ENCODE data around the gene POFUT2.

POFUT2 gene

GRCh38 chr21:45263534-45263933 is 24.2 kb downstream of the POFUT2 start:
- H3K27ac ChIP-seq (replicated peaks): no peak overlapping the region
- no peak for TF ChIP-seq GABPA (IDR thresholded peaks at IDR 0.05; ENCODE audit: low read depth)
- TF ChIP-seq, protein P1, sequence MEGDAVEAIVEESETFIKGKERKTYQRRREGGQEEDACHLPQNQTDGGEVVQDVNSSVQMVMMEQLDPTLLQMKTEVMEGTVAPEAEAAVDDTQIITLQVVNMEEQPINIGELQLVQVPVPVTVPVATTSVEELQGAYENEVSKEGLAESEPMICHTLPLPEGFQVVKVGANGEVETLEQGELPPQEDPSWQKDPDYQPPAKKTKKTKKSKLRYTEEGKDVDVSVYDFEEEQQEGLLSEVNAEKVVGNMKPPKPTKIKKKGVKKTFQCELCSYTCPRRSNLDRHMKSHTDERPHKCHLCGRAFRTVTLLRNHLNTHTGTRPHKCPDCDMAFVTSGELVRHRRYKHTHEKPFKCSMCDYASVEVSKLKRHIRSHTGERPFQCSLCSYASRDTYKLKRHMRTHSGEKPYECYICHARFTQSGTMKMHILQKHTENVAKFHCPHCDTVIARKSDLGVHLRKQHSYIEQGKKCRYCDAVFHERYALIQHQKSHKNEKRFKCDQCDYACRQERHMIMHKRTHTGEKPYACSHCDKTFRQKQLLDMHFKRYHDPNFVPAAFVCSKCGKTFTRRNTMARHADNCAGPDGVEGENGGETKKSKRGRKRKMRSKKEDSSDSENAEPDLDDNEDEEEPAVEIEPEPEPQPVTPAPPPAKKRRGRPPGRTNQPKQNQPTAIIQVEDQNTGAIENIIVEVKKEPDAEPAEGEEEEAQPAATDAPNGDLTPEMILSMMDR (IDR thresholded peaks at IDR 0.05; ENCODE audit: insufficient read depth, low read length): no peak
- TF ChIP-seq, protein P2, sequence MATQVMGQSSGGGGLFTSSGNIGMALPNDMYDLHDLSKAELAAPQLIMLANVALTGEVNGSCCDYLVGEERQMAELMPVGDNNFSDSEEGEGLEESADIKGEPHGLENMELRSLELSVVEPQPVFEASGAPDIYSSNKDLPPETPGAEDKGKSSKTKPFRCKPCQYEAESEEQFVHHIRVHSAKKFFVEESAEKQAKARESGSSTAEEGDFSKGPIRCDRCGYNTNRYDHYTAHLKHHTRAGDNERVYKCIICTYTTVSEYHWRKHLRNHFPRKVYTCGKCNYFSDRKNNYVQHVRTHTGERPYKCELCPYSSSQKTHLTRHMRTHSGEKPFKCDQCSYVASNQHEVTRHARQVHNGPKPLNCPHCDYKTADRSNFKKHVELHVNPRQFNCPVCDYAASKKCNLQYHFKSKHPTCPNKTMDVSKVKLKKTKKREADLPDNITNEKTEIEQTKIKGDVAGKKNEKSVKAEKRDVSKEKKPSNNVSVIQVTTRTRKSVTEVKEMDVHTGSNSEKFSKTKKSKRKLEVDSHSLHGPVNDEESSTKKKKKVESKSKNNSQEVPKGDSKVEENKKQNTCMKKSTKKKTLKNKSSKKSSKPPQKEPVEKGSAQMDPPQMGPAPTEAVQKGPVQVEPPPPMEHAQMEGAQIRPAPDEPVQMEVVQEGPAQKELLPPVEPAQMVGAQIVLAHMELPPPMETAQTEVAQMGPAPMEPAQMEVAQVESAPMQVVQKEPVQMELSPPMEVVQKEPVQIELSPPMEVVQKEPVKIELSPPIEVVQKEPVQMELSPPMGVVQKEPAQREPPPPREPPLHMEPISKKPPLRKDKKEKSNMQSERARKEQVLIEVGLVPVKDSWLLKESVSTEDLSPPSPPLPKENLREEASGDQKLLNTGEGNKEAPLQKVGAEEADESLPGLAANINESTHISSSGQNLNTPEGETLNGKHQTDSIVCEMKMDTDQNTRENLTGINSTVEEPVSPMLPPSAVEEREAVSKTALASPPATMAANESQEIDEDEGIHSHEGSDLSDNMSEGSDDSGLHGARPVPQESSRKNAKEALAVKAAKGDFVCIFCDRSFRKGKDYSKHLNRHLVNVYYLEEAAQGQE (IDR thresholded peaks at IDR 0.05; ENCODE audit: insufficient replicate concordance, low read depth): no peak
- TF ChIP-seq POLR2AphosphoS5 (IDR thresholded peaks at IDR 0.05; ENCODE audit: low read depth): no peak
- no peak for DNase-seq (ENCODE audit: low read depth in 1 of 2, low spot score in 1 of 2)
- H3K4me3 ChIP-seq (replicated peaks; ENCODE audit: insufficient read depth, low read length): no peak overlapping the region
- no peaks in the 10 kb centered on the region for H3K27me3 ChIP-seq (ENCODE audit: insufficient read depth, poor library complexity, severe bottlenecking)

- H3K4me3 ChIP-seq (replicated peaks; ENCODE audit: insufficient read depth, low read length): no peak overlapping the region
- no peaks in the 10 kb centered on the region for H3K27me3 ChIP-seq (ENCODE audit: insufficient read depth, poor library complexity, severe bottlenecking)
- no peak for TF ChIP-seq POLR2AphosphoS5 (IDR thresholded peaks at IDR 0.05; ENCODE audit: low read depth)
- TF ChIP-seq, protein P1 (IDR thresholded peaks at IDR 0.05; ENCODE audit: insufficient read depth, low read length): no peak
- TF ChIP-seq SPI1 (IDR thresholded peaks at IDR 0.05; ENCODE audit: borderline replicate concordance, low read depth): no peak
- TF ChIP-seq, protein P2 (IDR thresholded peaks at IDR 0.05; ENCODE audit: insufficient replicate concordance, low read depth): no peak
- no peak for TF ChIP-seq GABPA (IDR thresholded peaks at IDR 0.05; ENCODE audit: low read depth)
- no peak overlapping the region for H3K27ac ChIP-seq (replicated peaks)
- no peak for DNase-seq (ENCODE audit: low read depth in 1 of 2, low spot score in 1 of 2)
Measured at GRCh38 chr21:45262616-45263015, 25.1 kb downstream of the POFUT2 start.

DNA sequence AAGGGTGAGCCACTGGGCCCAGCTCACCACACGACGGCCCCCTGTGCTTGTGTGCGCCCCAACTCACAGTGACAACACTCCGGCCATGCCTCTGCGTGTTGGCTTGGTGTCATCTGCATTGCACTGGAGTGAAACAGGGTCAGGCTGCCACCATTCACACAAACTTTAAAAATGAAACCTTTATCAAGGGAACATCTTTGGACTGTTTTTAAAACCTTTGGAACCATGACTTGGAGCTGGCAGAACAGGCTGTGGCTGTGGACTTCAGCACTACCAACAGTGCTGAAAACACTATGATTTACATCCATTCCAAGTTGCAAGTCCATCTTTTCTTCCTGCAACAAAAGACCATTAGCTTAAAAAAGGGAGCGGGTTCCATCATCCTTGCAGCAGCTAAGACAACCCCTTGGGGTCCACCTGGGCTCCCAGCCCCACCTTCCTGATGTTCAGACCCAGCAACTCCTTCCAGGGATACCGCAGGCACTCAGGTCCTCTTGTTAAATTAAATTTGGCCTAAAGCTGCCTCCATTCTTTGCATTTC is 25.6 kb downstream of the POFUT2 start:
- no peak for DNase-seq (ENCODE audit: low read depth in 1 of 2, low spot score in 1 of 2)
- Histone ChIP-seq H3K27ac (replicated peaks) (no peak overlapping the region), H3K4me3 (replicated peaks; ENCODE audit: insufficient read depth, low read length) (no peak overlapping the region), H3K27me3 (ENCODE audit: insufficient read depth, poor library complexity, severe bottlenecking) (no peaks in the 10 kb centered on the region)
- no peak for TF ChIP-seq SPI1 (IDR thresholded peaks at IDR 0.05; ENCODE audit: borderline replicate concordance, low read depth)
- no peak for TF ChIP-seq GABPA (IDR thresholded peaks at IDR 0.05; ENCODE audit: low read depth)
- TF ChIP-seq, protein P1 (IDR thresholded peaks at IDR 0.05; ENCODE audit: insufficient read depth, low read length): no peak
- TF ChIP-seq POLR2AphosphoS5 (IDR thresholded peaks at IDR 0.05; ENCODE audit: low read depth): no peak
- TF ChIP-seq, protein P2 (IDR thresholded peaks at IDR 0.05; ENCODE audit: insufficient replicate concordance, low read depth): no peak
